ENCODE data around the gene LRRC28. TPM values are rescaled to one million over a fixed set of nuclear protein-coding genes. Genes with fewer than 3 reads are reported as not detected.

LRRC28 gene
- total and polyA plus RNA-seq, 4 donors = 7.7 to 66.1 (median 13.0) TPM

DNA sequence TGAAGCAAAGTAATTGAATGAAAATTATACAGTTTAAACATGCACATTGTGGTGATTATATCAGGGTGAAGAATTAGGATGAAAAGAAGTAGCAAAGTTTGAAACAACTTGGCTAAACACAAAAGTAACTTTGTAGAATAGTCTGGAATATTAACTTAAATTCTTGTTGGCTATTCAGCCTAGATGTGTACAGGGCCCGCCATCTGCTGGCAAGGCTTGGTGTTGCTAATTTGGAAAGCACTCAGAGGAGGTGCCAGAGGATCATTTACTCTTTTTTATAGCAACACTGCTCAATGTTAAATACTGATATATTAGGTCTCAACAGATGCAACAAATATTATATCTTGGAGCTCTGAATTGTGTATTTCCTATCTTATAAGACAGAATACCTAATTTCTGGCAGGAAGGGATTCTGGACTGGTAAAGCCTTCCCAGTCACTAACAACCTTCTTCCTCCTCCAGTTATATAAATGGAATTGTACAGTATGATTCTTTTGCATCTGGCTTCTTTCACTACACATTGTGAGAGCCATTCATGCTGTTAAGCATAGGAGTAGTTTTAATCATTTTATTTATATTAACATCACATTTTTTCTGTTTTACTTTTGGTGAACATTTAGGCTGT, 38.0 kb upstream of the LRRC28 start:
- TF ChIP-seq, protein P1, sequence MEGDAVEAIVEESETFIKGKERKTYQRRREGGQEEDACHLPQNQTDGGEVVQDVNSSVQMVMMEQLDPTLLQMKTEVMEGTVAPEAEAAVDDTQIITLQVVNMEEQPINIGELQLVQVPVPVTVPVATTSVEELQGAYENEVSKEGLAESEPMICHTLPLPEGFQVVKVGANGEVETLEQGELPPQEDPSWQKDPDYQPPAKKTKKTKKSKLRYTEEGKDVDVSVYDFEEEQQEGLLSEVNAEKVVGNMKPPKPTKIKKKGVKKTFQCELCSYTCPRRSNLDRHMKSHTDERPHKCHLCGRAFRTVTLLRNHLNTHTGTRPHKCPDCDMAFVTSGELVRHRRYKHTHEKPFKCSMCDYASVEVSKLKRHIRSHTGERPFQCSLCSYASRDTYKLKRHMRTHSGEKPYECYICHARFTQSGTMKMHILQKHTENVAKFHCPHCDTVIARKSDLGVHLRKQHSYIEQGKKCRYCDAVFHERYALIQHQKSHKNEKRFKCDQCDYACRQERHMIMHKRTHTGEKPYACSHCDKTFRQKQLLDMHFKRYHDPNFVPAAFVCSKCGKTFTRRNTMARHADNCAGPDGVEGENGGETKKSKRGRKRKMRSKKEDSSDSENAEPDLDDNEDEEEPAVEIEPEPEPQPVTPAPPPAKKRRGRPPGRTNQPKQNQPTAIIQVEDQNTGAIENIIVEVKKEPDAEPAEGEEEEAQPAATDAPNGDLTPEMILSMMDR (IDR thresholded peaks at IDR 0.05; ENCODE audit: control extremely low read depth, extremely low read depth) = peak; percentile 82
- H3K27me3 ChIP-seq (ENCODE audit: control insufficient read depth in 3 of 3, insufficient read depth in 3 of 3, low read length in 2 of 3) = no peaks in the 10 kb centered on the region
- ATAC-seq (ENCODE audit: insufficient read depth, low FRiP score) (no peak), DNase-seq (peak; percentile 77 to 82 (median 79))
- H3K4me3 ChIP-seq = no peak overlapping the region
- 6 to 7% methylated on average over 1 of the region's 1 CpG for WGBS, 2 donors
- H3K9me3 ChIP-seq (ENCODE audit: control insufficient read depth in 4 of 4, insufficient read depth in 3 of 4, low read length in 3 of 4) = no peaks in the 10 kb centered on the region
- no peak overlapping the region for H3K9ac ChIP-seq (ENCODE audit: insufficient read depth in 1 of 2, low read length in 2 of 2)
- H3K27ac ChIP-seq (ENCODE audit: low read depth in 1 of 2, low read length in 1 of 2) = no peak overlapping the region
- peaks cover 4 to 20% (median 8%) of the 10 kb centered on the region in 4 donors for H3K36me3 ChIP-seq (ENCODE audit: control insufficient read depth in 4 of 4, insufficient read depth in 4 of 4, low read length in 4 of 4)
- peaks cover 0 to 3% (median 0%) of the 10 kb centered on the region in 5 donors for H3K4me1 ChIP-seq (ENCODE audit: control insufficient read depth in 5 of 5, insufficient read depth in 5 of 5, low read length in 5 of 5)

DNA sequence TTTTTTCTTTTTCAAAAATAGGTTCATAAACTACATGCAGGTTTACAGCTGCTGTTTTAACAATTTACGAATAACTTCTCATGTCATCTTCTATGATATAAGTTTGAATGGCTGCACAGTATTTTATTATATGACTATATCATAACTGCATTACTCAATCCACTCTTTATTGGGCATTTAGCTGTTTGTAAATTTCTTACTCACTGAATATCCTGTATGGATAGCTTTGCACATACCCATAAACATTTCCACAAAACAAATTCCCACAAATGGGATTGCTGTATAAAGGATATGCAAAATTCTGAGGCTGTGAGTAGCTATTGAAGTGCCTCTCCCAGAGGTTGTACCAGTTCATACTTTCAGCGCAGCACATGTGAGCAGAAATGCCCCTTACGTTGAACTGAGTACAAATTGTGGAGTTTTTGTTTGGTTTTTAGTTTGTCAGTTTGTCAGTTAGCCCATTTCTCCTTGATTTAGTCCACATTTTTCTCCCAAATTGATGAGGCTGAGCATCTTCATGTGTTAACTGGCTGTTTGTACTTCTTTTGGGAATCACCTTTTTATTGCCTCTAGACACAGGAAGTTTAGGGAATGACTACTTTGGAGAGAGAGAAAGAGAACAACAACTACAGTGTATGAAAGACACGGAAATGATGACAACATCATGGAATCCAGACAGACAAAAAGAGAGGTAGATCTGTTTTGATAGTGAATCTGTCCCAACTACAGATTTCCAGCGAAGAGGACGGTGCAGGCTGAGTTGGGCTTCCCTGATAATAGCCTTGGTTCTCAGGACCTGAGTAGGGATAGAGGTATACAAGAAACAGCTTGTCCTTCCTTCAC, 26.7 kb upstream of the LRRC28 start:
- peaks cover 14 to 32% (median 20%) of the 10 kb centered on the region in 4 donors for H3K36me3 ChIP-seq (ENCODE audit: control insufficient read depth in 4 of 4, insufficient read depth in 4 of 4, low read length in 4 of 4)
- no peak for ATAC-seq (ENCODE audit: insufficient read depth, low FRiP score)

DNA sequence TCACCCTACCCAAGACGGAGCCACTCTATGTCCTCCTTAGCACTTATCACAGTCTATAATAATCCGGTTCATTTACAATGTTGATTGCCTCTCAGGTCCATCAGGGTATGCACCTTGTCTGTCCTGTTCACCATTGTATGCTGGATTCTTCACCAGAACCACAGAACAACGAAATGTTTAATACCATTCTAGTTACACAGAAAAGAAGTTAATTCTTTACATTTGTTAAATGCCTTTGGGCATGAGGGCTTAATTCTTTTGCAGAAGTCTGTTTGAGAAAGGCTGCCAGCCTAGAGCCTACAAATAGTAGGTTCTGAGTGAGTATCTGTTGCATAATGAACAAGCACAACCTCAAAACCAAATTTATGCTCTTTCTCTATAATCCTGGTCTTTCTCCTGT, 24.5 kb upstream of the LRRC28 start:
- Histone ChIP-seq H3K36me3 (ENCODE audit: control insufficient read depth in 4 of 4, insufficient read depth in 4 of 4, low read length in 4 of 4) (peaks cover 6 to 26% (median 18%) of the 10 kb centered on the region in 4 donors), H3K27ac (ENCODE audit: low read depth in 1 of 2, low read length in 1 of 2) (no peak overlapping the region), H3K9ac (ENCODE audit: insufficient read depth in 1 of 2, low read length in 2 of 2) (no peak overlapping the region), H3K9me3 (ENCODE audit: control insufficient read depth in 4 of 4, insufficient read depth in 3 of 4, low read length in 3 of 4) (no peaks in the 10 kb centered on the region), H3K4me3 (no peak overlapping the region), H3K4me1 (ENCODE audit: control insufficient read depth in 5 of 5, insufficient read depth in 5 of 5, low read length in 5 of 5) (no peaks in the 10 kb centered on the region), H3K27me3 (ENCODE audit: control insufficient read depth in 3 of 3, insufficient read depth in 3 of 3, low read length in 2 of 3) (no peaks in the 10 kb centered on the region)
- TF ChIP-seq, protein P1 (IDR thresholded peaks at IDR 0.05; ENCODE audit: control extremely low read depth, extremely low read depth) = no peak
- DNase-seq = no peak
- 53 to 89% methylated on average over 3 of the region's 3 CpGs for WGBS, 2 donors
- ATAC-seq (ENCODE audit: insufficient read depth, low FRiP score) = no peak

More for the DNA sequence above, 26.7 kb upstream of the LRRC28 start:
- no peak overlapping the region for H3K9ac ChIP-seq (ENCODE audit: insufficient read depth in 1 of 2, low read length in 2 of 2)
- no peaks in the 10 kb centered on the region for H3K27me3 ChIP-seq (ENCODE audit: control insufficient read depth in 3 of 3, insufficient read depth in 3 of 3, low read length in 2 of 3)
- H3K9me3 ChIP-seq (ENCODE audit: control insufficient read depth in 4 of 4, insufficient read depth in 3 of 4, low read length in 3 of 4) = no peaks in the 10 kb centered on the region
- H3K27ac ChIP-seq (ENCODE audit: low read depth in 1 of 2, low read length in 1 of 2) = no peak overlapping the region
- TF ChIP-seq, protein P1 (IDR thresholded peaks at IDR 0.05; ENCODE audit: control extremely low read depth, extremely low read depth) = no peak
- no peak overlapping the region for H3K4me3 ChIP-seq
- H3K4me1 ChIP-seq (ENCODE audit: control insufficient read depth in 5 of 5, insufficient read depth in 5 of 5, low read length in 5 of 5) = no peaks in the 10 kb centered on the region
- no peak for DNase-seq
- WGBS, 2 donors = 93 to 95% methylated on average over 6 of the region's 6 CpGs
